Measurements from ENCODE around the gene SIL1. TPM values are rescaled to one million over a fixed set of nuclear protein-coding genes. Genes with fewer than 3 reads are reported as not detected.
"Not testable (repeated sequence)": the region's sequence is repeated elsewhere in the genome, so short reads cannot be mapped to it uniquely, and the experiment has no call there.

The SIL1 gene
- total and polyA plus RNA-seq, 2 of the 13 experiments (the other 11 are each of a cell fraction or from before 2014, with no cell fraction given): 26.0 to 30.0 TPM

GRCh38 chr5:139191954-139192353, 6.2 kb downstream of the SIL1 start:
- H3K27ac ChIP-seq (ENCODE audit: extremely low read length, insufficient read depth, low read length); H2AFZ ChIP-seq (ENCODE audit: low read length); ATAC-seq; H3K9ac ChIP-seq (ENCODE audit: insufficient read depth, low read depth, low read length); FAIRE-seq; H3K9me3 ChIP-seq (ENCODE audit: low read length); H3K4me3 ChIP-seq (replicated peaks in 1 of 3; ENCODE audit: insufficient read depth in 1 of 3, low read depth in 2 of 3, low read length in 3 of 3); in situ Hi-C loops (cut with HindIII; ENCODE audit: extremely low pct_ligation_motif_present, low pct_unique_long_range_greater_than_20kb); H3K79me2 ChIP-seq (ENCODE audit: insufficient read depth, low read length); DNase-seq (ENCODE audit: low spot score); CTCF ChIA-PET (ENCODE audit: low intra/inter-chr PET ratio, low total read pairs); intact Hi-C loops (cut with micrococcal nuclease; ENCODE audit: unreplicated experiment); POLR2A ChIA-PET; H3K4me2 ChIP-seq (ENCODE audit: low read depth, low read length); H4K20me1 ChIP-seq (ENCODE audit: insufficient read depth, low read length); H3K36me3 ChIP-seq (replicated peaks in 1 of 2; ENCODE audit: control insufficient read depth in 1 of 2, insufficient read depth in 2 of 2, low read length in 2 of 2); BruUV-seq (replicated peaks); H3K27me3 ChIP-seq (ENCODE audit: control insufficient read depth in 1 of 2, insufficient read depth in 2 of 2, low read length in 2 of 2): not testable (repeated sequence)
- peaks cover 20% of the 10 kb centered on the region for H3K4me1 ChIP-seq (ENCODE audit: insufficient read depth, low read length)
- TF ChIP-seq ZNF121 (CRISPR knock-in tag; IDR thresholded peaks at IDR 0.05): peak; percentile 55
- WGBS (ENCODE audit: low lambda C conversion rate): 91% methylated on average over 3 of the region's 3 CpGs

- no peak overlapping the region for H3K27ac ChIP-seq (ENCODE audit: extremely low read length, insufficient read depth, low read length)
- FAIRE-seq: no peak
- TF ChIP-seq ZNF83 (CRISPR knock-in tag; IDR thresholded peaks at IDR 0.05; ENCODE audit: borderline replicate concordance) (no peak), NFYC (CRISPR knock-in tag; IDR thresholded peaks at IDR 0.05) (no peak), ZNF331 (CRISPR knock-in tag; IDR thresholded peaks at IDR 0.05) (no peak), SMAD1 (CRISPR knock-in tag; IDR thresholded peaks at IDR 0.05; ENCODE audit: borderline replicate concordance, low read depth) (no peak), NR2C2 (CRISPR knock-in tag; IDR thresholded peaks at IDR 0.05; ENCODE audit: borderline replicate concordance) (no peak), ZNF282 (IDR thresholded peaks at IDR 0.05; ENCODE audit: partially characterized antibody) (no peak), ZNF20 (CRISPR knock-in tag; IDR thresholded peaks at IDR 0.05) (no peak), ZNF609 (CRISPR knock-in tag; IDR thresholded peaks at IDR 0.05; ENCODE audit: borderline replicate concordance) (no peak)
Observed at GRCh38 chr5:139190125-139190524, 8.0 kb downstream of the SIL1 start.

More at GRCh38 chr5:139190125-139190524, 8.0 kb downstream of the SIL1 start:
- Histone ChIP-seq H3K27me3 (ENCODE audit: control insufficient read depth in 1 of 2, insufficient read depth in 2 of 2, low read length in 2 of 2) (no peaks in the 10 kb centered on the region), H3K4me1 (ENCODE audit: insufficient read depth, low read length) (peaks cover 11% of the 10 kb centered on the region), H3K36me3 (replicated peaks in 1 of 2; ENCODE audit: control insufficient read depth in 1 of 2, insufficient read depth in 2 of 2, low read length in 2 of 2) (peaks cover 0 to 4% of the 10 kb centered on the region in 2 experiments; a peak in 2 of 5 replicates), H3K9ac (ENCODE audit: insufficient read depth, low read depth, low read length) (no peak overlapping the region), H3K4me3 (replicated peaks in 1 of 3; ENCODE audit: insufficient read depth in 1 of 3, low read depth in 2 of 3, low read length in 3 of 3) (no peak overlapping the region), H3K9me3 (ENCODE audit: low read length) (no peaks in the 10 kb centered on the region), H4K20me1 (ENCODE audit: insufficient read depth, low read length) (no peaks in the 10 kb centered on the region), H2AFZ (ENCODE audit: low read length) (no peak overlapping the region), H3K4me2 (ENCODE audit: low read depth, low read length) (no peak overlapping the region), H3K79me2 (ENCODE audit: insufficient read depth, low read length) (no peaks in the 10 kb centered on the region)
- CTCF ChIA-PET (ENCODE audit: low intra/inter-chr PET ratio, low total read pairs): no interaction called here
- POLR2A ChIA-PET: no interaction called here
- in situ Hi-C loops (cut with HindIII; ENCODE audit: extremely low pct_ligation_motif_present, low pct_unique_long_range_greater_than_20kb) (no loop called here), intact Hi-C loops (cut with micrococcal nuclease; ENCODE audit: unreplicated experiment) (no loop called here)
- no TSS peak for BruUV-seq (replicated peaks)
- DNase-seq (ENCODE audit: low spot score) (no peak), ATAC-seq (no peak)
- 94% methylated on average over 3 of the region's 3 CpGs for WGBS (ENCODE audit: low lambda C conversion rate)
